Measurements from ENCODE around the gene XYLB. TPM values are rescaled to one million over a fixed set of nuclear protein-coding genes. Genes with fewer than 3 reads are reported as not detected.

The XYLB gene
- total RNA-seq, 1 experiment from 2014 or later: 6.6 TPM

GRCh38 chr3:38335263-38335662, 11.3 kb upstream of the XYLB start:
- no peak for ATAC-seq
- in situ Hi-C loops (cut with HindIII; ENCODE audit: low pct_unique_long_range_greater_than_20kb, low sequenced_read_pairs): no loop called here
- no peak for TF ChIP-seq POLR2AphosphoS5 (IDR thresholded peaks at IDR 0.05; ENCODE audit: low read depth, low read length)
- TF ChIP-seq REST (IDR thresholded peaks at IDR 0.05; ENCODE audit: insufficient read depth in 1 of 2, low read depth in 2 of 2, low read length in 1 of 2): no peak
- TF ChIP-seq SIN3A (IDR thresholded peaks at IDR 0.05; ENCODE audit: borderline replicate concordance, insufficient read depth, low read depth, low read length): no peak
- TF ChIP-seq TCF7L2 (IDR thresholded peaks at IDR 0.05; ENCODE audit: low read depth, low read length): no peak
- TF ChIP-seq CTCF (IDR thresholded peaks at IDR 0.05): no peak

GRCh38 chr3:38337703-38338102, 8.9 kb upstream of the XYLB start:
- ChIA-PET POLR2A (no interaction called here), CTCF (no interaction called here)
- no peaks in the 10 kb centered on the region for H3K9me3 ChIP-seq (ENCODE audit: control insufficient read depth, insufficient read depth, low read depth, low read length)

More at GRCh38 chr3:38335263-38335662, 11.3 kb upstream of the XYLB start:
- no peak overlapping the region for H3K27ac ChIP-seq (ENCODE audit: low read length)
- ChIA-PET CTCF (no interaction called here), POLR2A (no interaction called here)
- no peaks in the 10 kb centered on the region for H3K36me3 ChIP-seq (ENCODE audit: control insufficient read depth, insufficient read depth, low read length)
- intact Hi-C loops (cut with micrococcal nuclease; ENCODE audit: unreplicated experiment): no loop called here
- H3K4me3 ChIP-seq (ENCODE audit: low read depth in 2 of 2, low read length in 2 of 2): no peak overlapping the region
- BruUV-seq (replicated peaks): no TSS peak
- no peaks in the 10 kb centered on the region; the same call in 1 of the 2 replicates for H3K27me3 ChIP-seq (ENCODE audit: control insufficient read depth, insufficient read depth, low read length)
- no peaks in the 10 kb centered on the region for H3K9me3 ChIP-seq (ENCODE audit: control insufficient read depth, insufficient read depth, low read depth, low read length)
- no peak for DNase-seq (ENCODE audit: low read depth, low spot score)
- H3K4me1 ChIP-seq (ENCODE audit: control insufficient read depth, insufficient read depth, low read length): no peaks in the 10 kb centered on the region

More at GRCh38 chr3:38337703-38338102, 8.9 kb upstream of the XYLB start:
- H3K4me3 ChIP-seq (ENCODE audit: low read depth in 2 of 2, low read length in 2 of 2): no peak overlapping the region
- H3K27ac ChIP-seq (ENCODE audit: low read length): no peak overlapping the region
- DNase-seq (ENCODE audit: low read depth, low spot score): no peak
- BruUV-seq (replicated peaks): no TSS peak
- no peaks in the 10 kb centered on the region for H3K36me3 ChIP-seq (ENCODE audit: control insufficient read depth, insufficient read depth, low read length)
- H3K27me3 ChIP-seq (ENCODE audit: control insufficient read depth, insufficient read depth, low read length): no peaks in the 10 kb centered on the region; the same call in 1 of the 2 replicates
- intact Hi-C loops (cut with micrococcal nuclease; ENCODE audit: unreplicated experiment) (no loop called here), in situ Hi-C loops (cut with HindIII; ENCODE audit: low pct_unique_long_range_greater_than_20kb, low sequenced_read_pairs) (no loop called here)
- no peaks in the 10 kb centered on the region for H3K4me1 ChIP-seq (ENCODE audit: control insufficient read depth, insufficient read depth, low read length)
- no peak for TF ChIP-seq SIN3A (IDR thresholded peaks at IDR 0.05; ENCODE audit: borderline replicate concordance, insufficient read depth, low read depth, low read length)
- TF ChIP-seq CTCF (IDR thresholded peaks at IDR 0.05): no peak
- TF ChIP-seq TCF7L2 (IDR thresholded peaks at IDR 0.05; ENCODE audit: low read depth, low read length): no peak
- TF ChIP-seq POLR2AphosphoS5 (IDR thresholded peaks at IDR 0.05; ENCODE audit: low read depth, low read length): no peak
- TF ChIP-seq REST (IDR thresholded peaks at IDR 0.05; ENCODE audit: insufficient read depth in 1 of 2, low read depth in 2 of 2, low read length in 1 of 2): no peak
- no peak for ATAC-seq

Measured in Panc1 (cell line).